ENCODE data around the gene GALM.
A peak's percentile ranks its signal among the peaks of the same experiment; 100 is the strongest.

DNA sequence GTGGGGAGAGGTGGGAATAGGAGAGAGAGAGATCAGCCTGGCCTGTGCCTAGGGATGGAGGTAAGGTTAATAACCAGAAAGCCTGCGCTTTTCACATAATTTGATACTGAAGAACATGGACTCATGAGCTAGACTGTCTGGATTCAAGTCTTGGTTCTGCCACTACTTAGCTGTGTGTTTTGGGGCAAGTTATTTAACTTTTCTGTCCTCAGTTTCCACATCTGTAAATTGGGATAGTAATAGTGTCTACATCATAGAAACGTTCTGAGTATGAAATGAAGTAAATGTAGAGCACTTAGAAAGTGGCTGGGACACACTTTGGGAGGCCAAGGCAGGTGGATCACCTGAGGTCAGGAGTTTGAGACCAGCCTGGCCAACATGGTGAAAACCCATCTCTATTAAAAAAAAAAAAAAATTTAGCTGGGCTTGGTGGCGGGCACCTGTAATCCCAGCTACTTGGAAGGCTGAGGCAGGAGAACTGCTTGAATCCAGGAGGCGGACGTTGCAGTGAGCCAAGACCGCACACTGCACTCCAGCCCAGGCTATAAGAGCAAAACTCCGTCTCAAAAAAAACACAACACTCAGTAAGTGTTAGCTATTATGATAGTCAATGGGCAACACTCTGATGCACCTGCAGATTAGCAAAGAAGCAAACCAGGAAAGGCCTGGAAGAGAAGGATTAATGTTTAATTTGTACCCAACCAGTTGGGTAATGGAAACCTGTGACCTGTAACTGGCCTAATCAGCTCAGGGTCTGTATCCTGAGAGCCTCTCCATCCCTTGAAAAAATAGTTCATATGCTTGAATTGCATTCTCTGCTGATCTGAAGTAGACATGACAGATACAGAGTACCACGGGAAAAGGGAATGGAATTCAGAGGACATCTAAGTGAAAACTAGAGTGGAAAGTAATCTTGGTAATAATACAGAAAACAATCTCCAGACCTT lies 6.8 kb downstream of the GALM start:
- peak; percentile 39 to 44 for TF ChIP-seq HNF4A (conservative IDR thresholded peaks at IDR 0.05)
- TF ChIP-seq, protein P1, sequence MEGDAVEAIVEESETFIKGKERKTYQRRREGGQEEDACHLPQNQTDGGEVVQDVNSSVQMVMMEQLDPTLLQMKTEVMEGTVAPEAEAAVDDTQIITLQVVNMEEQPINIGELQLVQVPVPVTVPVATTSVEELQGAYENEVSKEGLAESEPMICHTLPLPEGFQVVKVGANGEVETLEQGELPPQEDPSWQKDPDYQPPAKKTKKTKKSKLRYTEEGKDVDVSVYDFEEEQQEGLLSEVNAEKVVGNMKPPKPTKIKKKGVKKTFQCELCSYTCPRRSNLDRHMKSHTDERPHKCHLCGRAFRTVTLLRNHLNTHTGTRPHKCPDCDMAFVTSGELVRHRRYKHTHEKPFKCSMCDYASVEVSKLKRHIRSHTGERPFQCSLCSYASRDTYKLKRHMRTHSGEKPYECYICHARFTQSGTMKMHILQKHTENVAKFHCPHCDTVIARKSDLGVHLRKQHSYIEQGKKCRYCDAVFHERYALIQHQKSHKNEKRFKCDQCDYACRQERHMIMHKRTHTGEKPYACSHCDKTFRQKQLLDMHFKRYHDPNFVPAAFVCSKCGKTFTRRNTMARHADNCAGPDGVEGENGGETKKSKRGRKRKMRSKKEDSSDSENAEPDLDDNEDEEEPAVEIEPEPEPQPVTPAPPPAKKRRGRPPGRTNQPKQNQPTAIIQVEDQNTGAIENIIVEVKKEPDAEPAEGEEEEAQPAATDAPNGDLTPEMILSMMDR (IDR thresholded peaks at IDR 0.05; ENCODE audit: low read depth, low read length, missing input control), result no peak

Data from liver (tissue), 3 donors.